Activated T-cell treated with anti-CD3 and anti-CD28 coated beads for 4 hours (primary cell): ENCODE results near the gene COL20A1.

Source experiments
- DNase-seq: peaks from one replicate; pipeline ENCODE4 v3.0.0-alpha.2; 2020

The COL20A1 gene

DNA sequence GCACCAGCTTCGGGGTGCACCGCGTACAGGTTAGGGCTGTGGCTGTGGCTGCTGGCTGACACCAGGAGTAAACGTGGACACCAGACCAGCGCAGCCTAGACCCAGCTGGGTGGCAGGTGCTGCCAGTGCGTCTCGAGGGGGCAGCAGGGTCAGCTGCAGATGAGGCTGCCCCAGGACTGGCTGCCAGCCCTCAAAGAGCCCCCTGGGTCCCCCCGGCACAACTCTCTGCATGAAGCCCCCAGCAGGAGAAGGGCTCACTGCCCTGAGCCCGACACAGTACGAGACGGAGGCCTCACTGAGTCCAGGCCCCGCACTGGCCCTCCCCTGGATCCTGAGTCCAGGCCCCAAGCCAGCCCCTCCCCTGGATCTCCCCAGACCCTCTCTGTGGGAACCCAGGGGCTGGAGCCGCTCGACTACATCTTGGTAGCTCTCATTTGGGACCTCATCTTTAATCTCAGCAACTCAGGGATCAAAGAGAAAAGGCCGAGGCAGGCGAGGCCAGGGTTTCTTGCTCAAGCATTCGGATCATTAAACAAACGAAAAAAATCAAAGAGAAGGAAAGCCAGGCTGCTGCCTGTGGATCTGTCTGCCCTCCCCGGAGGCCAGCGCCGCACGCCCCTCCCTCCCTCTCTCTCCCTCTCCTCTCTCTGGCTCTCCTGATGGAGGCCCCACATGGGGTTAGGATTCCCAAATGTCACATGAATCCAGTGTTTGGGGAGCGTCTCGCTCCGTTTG is 31.8 kb upstream of the COL20A1 start:
- no peak for DNase-seq

DNA sequence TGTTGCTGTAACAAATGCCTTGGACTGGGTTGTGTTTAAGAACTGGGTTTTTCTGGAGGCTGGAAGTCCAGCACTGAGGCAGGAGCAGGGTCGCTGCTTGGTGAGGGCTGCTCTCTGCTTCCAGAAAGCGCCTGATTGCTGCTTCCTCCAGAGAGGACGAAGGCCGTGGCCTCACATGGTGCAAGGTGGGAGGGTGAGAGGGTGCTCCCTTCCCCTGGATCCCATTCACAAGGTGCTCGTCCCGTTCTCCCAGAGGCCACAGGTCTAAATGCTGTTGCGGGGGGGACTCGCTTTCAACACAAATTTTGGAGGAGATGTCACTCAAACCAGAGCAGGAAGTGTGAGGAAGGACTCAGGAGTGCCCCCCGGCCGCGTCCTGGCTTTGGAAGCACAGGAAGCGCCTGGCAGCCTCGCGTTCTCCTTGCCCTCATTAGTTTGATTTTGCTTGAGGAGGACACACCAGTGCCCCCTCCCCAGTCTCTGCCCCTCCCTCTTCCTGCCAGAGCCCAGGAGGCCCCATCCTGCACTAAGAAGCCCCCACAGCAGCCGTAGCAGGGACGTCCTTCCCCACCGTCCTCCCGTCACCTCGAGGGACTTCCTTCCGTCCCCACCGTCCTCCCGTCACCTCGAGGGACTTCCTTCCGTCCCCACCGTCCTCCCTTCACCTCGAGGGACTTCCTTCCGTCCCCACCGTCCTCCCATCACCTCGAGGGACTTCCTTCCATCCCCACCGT is 31.0 kb upstream of the COL20A1 start:
- no peak for DNase-seq

DNA sequence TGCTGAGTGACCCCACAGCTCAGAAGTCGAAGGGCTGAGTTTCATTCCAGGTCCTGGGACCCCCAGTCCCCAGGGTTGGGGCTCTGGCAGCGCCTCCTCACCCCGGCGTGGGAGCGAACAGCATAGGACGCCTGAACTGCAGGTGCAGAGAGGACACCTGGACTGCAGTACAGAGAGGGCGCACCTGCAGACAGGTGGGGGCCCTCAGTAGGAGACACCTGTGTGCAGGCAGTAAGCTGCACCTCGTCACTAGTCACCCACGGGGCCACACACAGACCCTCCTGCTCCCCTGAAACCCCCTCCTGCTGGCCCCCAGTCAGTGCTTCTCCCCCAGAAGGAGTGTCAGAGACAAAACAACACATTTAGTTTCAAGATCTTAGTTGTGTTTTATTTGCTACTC is 30.1 kb upstream of the COL20A1 start:
- no peak for DNase-seq

DNA sequence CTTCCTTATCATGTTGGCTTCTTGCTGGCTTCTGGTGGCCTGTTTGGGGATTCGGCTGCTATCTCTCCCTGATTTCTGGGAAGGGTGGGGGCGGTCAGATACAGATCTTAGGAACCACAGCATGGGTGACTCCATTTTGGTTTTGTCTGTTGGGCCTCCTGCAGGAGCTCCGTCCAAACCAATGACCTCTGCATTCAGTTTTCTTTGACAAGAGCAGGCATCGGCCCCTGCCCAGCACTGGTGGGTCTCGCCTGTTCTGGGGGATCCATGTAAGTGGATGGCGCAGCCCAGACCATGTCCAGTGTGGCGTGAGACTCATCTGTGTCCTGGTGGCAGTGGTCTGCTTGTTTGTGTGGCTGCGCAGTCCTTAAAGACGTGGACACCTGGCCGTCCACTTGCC is 29.0 kb upstream of the COL20A1 start:
- no peak for DNase-seq

DNA sequence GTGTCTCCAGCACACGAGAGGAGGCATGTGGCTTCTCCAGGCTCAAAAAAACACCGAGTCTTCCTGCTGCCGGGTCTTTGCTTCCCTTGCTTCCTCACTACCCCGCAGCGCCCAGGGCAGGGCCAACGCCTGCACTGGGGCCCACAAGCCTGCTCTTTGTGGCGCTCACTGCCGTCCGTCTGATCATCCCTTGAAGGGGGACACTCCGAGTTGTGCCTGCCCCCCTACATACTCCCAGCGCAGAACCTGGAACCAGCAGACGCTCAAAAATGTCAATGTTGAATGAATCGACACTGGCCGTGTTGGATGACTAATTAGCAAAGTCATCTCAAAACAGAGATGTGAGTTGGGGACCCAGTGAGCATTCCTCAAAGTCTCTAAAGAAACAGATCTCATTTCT is 28.5 kb upstream of the COL20A1 start:
- no peak for DNase-seq

DNA sequence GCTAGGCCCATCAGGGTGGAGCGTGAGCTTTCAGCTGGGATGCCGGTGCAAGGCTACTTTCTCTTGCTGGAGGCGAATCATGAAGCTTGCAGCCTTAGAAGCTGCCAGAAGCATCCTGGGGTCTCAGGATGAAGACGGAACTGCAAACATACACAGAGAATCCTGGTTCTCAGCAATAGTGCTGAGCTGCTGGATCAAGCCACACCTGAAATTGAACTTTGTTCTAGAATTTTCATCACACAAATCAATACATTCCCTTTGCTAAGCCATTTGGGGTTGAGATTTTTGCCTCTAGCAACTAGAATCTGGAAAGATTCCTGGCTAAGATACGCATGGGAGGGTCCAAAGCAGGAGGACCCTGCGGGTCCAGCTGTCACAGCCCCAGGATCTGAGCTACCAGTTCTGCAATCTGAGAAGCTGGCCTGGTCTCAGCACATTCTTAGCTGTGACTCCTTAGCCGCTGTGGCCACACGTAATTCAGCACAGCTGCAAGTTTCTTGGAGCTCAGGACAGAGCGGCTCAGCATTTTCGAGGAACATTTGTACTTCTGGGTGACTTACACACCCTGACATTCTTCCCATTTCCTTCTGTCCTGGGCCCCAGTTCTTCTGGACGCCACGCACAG is 27.0 kb upstream of the COL20A1 start:
- no peak for DNase-seq

DNA sequence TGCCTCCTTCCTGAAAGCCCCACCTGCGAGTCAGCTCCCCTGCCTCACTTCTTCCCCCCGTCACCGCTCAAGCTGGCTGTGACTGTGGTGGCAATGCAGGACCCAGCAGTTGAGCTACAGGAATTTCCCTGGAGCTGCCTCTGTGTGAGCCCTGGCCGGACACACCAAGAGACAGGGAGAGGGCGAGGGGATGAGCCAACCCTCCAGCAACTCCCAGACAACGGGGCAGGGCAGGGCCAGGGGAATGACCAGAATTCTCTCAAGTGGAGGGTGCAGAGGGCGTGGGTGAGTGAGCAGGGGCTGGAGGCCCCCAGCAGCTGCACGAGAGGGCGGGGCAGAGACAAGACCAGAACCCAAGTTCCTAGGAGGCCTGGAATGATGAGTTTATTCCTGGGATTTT is 25.3 kb upstream of the COL20A1 start:
- DNase-seq = no peak

DNA sequence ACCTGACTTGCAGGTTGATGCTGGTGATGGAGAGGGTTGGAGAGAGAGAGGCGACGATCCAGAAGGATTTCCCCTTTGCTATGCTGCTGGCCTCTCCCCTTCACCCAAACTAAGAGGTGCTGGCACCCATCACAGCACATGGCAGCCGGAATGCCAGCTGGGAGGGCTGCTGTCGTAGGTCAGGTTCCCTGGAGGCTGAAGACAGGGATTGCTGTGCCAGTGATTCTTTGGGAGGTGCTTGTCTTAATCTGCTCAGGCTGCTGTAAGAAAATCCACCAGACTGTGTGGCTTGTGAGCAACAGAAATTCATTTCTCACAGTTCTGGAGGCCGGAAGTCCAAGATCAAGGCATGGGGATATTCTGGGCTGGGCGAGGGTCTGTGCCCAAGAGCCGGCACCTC is 24.7 kb upstream of the COL20A1 start:
- no peak for DNase-seq

DNA sequence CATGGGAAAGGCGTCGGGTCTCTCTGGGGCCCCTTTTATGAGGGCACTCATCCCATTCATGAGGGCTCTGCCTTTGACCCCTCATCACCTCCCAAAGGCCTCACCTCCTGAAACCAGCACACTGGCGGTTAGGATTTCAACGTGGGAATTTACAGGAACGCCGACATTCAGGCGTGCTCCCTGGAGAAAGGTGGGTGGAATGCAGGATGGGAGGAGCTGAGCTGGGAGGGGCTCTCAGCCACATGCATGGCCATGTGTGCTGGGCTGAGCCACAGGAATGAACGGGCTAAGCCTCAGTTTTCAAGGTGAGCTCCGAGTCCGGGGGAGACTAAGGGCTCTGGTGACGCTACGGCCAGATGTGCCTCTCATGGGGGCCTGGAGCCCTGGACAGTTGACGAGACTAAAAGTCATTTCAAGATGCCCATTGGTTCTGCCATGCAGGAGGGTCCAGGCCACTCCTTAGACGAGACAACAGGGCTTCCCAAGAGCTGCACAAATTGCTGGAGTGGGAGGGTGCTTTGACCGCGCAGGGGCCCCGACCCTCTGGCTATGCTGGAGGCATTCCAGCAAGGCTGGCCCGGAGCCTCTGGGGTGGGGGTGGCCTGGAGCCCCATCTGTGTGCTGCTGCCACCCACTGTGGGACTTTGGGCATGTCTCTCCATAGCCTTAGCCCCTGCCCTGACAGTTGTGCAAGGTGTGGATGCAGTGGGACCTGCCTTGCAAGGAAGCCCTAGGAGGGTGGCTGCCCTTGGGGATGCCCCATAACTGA is 24.1 kb upstream of the COL20A1 start:
- DNase-seq = no peak

DNA sequence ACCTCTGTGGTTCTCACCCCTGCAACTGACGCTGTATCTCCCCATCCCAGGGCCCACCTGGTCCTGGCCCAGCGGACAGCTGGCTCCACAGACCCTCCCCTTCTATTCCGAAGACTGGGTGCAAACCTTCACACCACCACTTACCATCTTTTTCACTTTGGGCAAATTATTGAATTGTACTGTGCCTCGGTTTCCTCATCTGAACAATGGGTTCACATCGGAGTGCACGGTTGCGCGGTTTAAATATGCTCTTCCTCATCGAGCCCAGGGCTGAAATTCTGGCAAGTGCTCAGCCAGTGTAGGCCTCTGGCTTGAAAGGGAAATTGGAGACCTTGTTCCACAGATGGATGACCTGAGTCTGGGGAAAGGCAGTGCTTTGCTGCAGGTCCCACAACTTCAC is 23.3 kb upstream of the COL20A1 start:
- no peak for DNase-seq

DNA sequence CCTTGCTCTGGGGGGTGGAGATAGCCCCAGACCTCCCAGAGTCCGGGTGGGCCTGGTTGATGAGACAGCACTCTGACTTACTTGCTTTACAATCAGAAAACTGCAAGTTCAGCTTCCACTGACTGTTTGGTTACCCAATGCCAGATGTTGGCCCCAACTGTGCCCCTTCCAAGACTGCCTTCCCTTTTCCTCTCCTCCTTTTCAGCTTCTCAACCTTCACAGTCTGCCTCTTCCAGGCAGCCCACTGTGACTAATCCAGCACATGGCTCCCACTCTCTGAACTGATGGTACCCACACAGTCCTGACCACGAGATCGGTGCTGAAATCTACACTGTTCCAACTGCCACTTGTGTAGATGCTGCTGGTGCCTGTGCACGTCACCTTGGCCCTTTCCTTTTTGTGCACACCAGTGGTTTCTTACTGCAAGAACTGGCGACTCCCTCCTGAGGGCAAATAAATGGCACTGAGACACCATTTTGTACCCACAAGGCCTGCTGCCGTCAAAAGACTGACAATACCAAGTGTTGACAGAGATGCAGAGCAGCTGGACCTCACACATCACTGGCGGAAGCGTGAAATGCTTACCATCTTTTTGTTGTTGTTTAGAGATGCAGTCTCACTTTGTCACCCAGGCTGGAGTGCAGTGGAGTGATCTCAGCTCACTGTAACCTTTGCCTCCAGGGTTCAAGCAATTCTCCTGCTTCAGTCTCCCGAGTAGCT is 22.2 kb upstream of the COL20A1 start:
- no peak for DNase-seq

DNA sequence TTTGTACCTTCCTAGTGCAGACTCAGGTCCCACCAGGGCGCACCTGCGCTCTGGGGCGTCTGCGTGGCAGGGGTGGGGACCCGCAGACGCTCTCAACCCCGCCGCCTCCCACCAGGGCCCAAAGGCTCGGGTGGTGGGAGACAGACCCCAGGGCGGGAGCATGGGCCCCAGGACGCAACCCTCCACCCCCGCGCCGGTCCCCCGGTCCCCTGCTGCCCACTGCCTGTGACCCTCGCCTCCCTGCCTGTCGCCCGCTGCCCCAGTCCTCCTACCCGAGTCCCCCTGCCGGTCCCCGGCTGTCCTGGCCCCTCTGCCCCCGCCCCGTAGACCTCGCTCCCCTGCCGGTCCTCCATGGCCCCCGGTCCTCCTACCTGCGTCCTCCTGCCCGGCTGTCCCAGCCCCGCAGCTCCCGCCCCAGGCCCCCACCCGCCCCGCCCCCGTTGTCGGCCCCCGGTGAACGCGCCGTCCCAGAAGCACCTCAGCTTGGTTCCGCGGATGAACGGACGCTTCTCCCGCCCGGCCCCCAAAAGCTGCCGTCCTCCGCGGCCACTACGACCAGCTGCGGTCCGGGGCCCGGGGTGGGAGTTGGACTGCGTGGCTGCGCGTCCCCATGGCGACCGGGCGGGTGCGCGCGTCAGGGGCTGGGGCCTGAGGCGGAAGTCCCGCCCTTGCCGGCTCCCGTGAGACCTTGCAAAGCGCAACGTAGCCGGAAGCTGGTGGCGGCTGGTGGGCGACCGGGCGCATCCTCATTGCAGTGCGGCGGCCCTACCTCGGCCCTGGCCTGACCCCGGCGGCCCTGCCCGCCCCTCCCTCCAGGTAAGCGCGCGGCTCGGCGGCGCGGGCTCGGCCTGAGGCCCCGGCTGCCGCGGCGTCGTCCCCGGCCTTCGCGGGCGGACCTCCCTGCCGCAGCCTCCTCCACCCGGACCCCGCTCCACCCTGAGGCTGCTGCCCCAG is 20.6 kb upstream of the COL20A1 start, which contains the start of gene ARFGAP1:
ARFGAP1 (plus strand) TSS at position 709 of the 954 bp plus-strand sequence. CDS start 2,768 bp downstream, outside the sequence.
- peak; percentile 80 for DNase-seq

DNA sequence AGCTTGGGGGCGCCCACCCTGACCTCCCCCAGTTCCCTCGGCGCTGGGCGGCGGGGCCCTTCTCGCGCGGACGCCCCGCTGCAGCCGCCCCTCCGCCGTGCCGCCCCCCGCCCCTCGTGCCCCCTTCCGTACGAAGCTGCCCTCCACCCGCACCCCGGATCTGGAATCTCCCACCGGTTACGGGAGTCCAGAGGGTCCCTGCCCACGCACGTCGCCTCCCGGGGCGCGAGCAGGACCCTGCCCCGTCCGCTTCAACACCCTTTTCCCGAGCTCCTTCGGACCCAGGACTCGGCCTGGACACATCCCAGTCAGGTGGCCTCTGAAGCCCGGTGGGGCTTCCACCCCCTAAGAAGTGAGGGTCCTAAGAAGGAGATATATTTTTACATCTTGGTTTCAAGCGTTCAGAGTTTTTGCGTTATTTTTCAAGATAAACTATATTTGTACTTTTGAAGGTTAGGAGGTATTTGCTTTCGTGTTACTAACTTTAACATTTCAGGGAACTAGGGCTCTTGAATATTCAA is 19.9 kb upstream of the COL20A1 start:
- DNase-seq = no peak

DNA sequence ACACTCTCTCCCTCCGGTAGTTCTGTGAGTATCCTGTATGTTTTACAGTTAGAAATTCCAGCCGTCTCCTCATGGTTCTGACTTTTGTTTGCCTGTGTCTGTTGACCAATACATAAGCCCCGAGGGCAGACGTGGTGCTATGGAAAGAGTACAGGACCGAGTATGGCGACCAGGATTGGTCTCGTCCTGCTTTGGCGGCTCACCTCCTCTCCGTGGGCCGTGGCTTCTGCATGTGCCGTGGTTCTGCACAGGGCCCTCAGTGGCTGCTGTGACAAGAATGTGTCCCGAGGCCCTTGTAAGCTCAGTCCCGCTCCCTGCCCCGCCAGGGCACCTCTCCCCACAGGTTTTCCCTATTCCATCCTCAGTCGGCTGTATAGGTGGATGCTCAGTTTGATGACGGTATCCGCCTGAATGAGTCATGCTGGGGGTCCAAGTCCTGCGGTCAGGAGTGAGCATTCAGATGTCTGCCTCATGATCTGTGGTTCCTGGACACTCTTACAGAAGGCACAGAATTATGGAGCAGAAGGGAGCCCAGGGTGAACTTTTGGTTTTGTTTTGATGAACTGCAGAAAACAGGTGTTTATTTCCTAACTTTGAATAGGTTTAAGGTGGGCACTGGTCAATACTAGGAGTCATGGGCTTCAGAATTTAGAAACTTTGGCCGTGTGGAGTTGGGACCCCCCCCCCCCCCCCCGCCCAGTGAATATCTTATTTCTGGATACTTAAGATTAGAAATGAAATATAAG is 19.2 kb upstream of the COL20A1 start:
- DNase-seq = no peak

DNA sequence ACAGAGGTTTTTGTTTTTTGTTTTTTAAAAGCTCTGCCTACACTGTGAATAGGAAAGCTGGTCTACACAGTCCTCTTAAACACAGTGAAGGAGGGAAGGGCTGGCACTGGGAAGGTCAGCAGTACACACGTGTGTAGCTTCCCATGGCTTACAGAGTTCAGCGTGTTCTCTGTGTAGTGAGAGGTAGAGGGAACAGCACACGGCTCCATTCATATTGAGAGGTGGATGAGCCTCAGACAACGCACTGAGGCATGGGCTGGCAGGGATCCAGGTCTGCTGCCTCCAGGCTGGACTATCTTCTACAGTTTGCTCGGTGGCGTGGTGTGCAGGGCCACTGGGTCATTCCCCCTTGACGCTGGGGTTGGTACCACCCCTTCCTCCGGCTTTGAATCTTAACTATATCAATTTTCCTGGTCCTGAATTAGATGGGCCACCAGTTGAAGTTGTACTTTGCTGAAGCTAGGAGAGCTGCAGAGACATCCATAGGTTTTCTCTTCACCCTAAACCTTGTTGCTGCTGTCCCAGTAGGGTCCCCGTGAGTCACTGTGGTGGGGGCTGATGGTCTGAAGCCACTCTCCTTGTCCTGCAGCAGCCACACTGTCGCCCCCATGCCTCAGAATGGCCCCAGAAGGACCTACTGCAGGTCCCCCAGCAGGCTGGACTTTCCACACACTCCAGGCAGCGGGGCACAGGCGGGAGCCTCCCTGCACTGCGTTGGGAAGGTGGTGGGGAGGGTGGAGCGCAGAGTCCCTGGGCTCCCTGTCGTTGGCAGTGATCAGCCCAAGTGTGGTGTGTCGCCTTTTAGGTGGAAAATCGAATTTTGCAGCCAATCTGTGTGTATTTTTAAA is 18.4 kb upstream of the COL20A1 start:
- DNase-seq = no peak

DNA sequence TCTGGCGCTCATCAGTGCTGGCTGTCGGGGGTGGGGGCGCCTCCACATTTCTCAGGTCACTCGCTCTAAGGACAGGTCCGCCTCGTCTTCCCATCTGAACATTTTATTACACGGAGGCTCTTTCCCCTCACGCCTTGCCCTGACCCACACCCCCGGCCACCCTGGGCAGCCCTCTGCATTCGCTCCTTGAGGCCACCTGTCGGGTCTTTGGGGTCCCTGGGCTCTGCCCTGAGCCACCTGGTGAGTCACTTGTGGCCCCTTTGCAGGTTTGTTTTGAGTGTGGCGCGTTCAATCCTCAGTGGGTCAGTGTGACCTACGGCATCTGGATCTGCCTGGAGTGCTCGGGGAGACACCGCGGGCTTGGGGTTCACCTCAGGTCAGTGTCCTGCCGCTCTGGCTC is 17.2 kb upstream of the COL20A1 start:
- no peak for DNase-seq

DNA sequence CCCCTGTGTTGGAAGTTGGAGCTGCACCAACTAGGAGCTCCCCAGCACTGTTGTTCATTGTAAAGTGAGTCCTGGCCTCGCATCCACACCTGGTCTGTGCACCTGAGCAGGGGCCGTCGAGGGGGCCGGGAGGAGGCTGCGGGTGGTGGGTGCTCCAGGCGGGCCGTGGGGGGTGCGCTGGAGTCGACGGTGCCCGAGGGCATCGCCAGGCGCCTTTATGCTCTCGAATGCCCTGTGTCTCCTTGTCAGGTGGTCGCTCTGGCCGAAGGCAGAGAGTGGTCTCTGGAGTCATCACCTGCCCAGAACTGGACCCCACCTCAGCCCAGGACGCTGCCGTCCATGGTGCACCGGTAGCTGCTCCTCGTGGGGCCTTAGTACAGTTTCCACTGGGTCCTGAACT is 16.0 kb upstream of the COL20A1 start:
- DNase-seq = no peak

DNA sequence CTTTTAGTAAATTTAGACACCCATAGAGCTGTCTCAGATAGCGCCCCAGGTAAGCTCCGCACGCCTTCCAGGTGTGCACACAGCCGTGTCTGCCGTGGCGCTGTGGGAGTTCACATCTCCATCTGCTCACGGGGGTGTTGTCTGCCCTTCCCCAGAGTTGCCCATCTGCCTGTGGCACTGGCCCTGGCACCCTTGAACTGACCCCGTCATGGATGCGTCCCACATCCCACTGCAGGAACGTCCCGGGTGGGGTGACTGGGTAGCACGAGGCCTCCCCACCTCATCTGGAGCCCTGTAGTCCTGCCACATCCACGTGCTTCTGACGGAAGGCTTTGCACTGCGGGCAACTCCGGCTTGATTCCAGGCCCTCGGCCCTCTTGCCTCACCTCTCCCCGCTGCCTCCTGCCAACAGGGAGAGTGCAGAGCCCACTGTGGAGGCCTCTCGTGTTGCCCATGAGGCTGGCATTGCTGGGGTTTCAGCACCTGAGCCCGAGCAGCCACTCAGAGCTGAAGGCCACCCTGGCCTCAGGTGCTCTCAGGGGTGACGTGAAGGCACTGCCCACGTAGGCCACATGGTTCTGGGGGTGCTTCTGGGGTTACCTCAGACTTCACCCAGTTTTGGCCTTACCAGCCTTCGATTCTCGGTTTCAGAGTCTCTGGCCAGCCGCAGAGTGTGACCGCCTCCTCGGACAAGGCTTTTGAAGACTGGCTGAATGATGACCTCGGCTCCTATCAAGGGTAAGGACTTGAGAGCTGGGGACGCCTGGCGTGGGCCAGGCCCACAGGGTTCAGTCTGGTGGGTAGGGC is 15.3 kb upstream of the COL20A1 start:
- no peak for DNase-seq

DNA sequence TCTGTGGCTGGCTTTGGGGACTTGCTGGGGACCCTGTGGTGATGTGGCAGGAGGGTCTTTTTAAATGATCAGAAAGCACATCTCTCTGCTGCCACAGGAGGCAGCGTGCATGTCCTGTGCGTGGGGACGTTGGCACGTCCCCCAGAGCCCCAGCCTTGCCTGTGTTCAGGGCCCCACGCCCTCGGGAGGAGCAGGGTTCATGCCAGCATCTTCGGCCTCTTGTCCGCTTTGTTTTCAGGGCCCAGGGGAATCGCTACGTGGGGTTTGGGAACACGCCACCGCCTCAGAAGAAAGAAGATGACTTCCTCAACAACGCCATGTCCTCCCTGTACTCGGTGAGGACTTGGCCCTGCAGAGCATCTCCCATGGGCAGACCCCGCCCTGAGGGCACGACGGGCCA is 14.3 kb upstream of the COL20A1 start:
- DNase-seq = no peak
